IPS-20b (cell line): ENCODE data around the gene PER1.
A peak's percentile ranks its signal among the peaks of the same experiment; 100 is the strongest.

ENCODE experiments used
- H3K27ac ChIP-seq: one replicate; pipeline ENCODE4 v1.5.1; 2013; ENCODE audit warnings: low read length
- H3K27me3 ChIP-seq: 2 replicates; pipeline ENCODE4 v1.6.1; 2013; ENCODE audit warnings: mild to moderate bottlenecking, low read length, inconsistent platforms; ENCODE audit not compliant: insufficient read depth
- H3K36me3 ChIP-seq: 2 replicates; pipeline ENCODE4 v1.6.1; 2013; ENCODE audit warnings: low read depth, mild to moderate bottlenecking, inconsistent platforms, low read length, moderate library complexity; ENCODE audit not compliant: insufficient read depth
- H3K4me1 ChIP-seq: 2 replicates; pipeline ENCODE4 v1.6.1; 2013; ENCODE audit warnings: mild to moderate bottlenecking, control low read depth, inconsistent platforms, low read length, moderate library complexity; ENCODE audit not compliant: insufficient read depth
- H3K4me3 ChIP-seq: 2 replicates; pipeline ENCODE4 v1.5.1; 2013; ENCODE audit warnings: mild to moderate bottlenecking, low read length, inconsistent platforms
- H3K9ac ChIP-seq: 2 replicates; pipeline ENCODE4 v1.6.1; 2013; ENCODE audit warnings: low read depth, mild to moderate bottlenecking, inconsistent platforms, low read length, moderate library complexity
- H3K9me3 ChIP-seq: 2 replicates; pipeline ENCODE4 v1.6.1; 2013; ENCODE audit warnings: mild to moderate bottlenecking, low read depth, low read length, inconsistent platforms; ENCODE audit not compliant: insufficient read depth

PER1 gene

GRCh38 chr17:8163978-8164814, 12.0 kb upstream of the PER1 start:
- Histone ChIP-seq H3K9ac (peak overlapping the region; percentile 99; the same call in 1 of the 2 replicates), H3K27ac (peak overlapping the region; percentile 99)

DNA sequence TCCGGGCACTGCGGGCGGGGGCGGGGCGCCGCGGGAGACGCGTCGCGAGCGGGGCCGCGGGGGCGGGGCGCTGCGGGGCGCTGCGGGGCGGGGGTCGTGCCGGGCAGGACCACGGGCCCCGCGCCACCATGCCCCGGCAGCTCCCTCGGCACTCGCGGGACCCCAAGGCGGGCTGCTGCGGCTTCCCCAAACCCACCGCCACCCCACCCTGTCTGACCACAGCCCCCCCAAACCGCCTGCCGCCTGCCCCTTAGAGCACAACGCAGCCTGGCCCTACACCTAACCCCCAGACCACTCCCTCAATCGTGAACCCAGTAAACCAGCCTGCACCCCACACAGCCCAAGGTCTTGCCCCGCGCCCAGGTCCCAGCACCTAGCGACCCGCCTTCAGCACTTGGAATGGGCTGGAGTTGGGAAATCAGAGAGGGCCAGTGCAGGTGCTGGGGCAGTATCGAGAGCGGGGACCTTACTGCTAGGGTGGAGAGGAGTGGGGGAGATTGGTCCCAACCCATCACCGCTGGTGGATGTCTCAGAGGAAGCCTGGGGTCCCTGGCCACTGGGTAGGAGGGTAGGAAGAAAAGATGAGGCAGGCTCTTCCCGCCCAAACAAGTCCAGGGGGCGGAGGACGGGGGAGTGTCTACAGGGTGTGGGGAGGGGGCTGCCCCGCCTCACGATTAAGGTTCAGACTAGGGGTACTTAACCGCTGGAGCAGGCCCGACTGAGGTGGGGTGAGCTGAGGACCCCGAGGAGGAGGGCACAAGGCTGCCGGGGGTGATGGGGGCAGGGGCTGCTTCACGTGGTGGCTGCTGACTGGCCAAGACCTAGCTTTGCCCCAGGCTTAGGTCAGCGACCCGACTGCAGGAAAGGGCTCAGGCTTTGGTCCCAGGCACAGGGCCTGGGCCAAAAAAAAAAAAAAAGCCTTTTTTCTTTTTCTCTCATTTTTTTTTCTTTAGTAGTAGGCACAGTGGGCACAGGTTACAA, 11.1 kb upstream of the PER1 start:
- Histone ChIP-seq H3K36me3 (peaks cover 22% of the 10 kb centered on the region), H3K4me1 (peaks cover 20% of the 10 kb centered on the region), H3K4me3 (peak overlapping the region; percentile 84), H3K27ac (peak overlapping the region; percentile 99), H3K9me3 (no peaks in the 10 kb centered on the region), H3K27me3 (no peaks in the 10 kb centered on the region), H3K9ac (peak overlapping the region; percentile 99)

More at GRCh38 chr17:8163978-8164814, 12.0 kb upstream of the PER1 start:
- Histone ChIP-seq H3K4me1 (peaks cover 20% of the 10 kb centered on the region), H3K27me3 (no peaks in the 10 kb centered on the region), H3K4me3 (peak overlapping the region; percentile 84; the same call in 1 of the 2 replicates), H3K9me3 (no peaks in the 10 kb centered on the region), H3K36me3 (peaks cover 22% of the 10 kb centered on the region)

DNA sequence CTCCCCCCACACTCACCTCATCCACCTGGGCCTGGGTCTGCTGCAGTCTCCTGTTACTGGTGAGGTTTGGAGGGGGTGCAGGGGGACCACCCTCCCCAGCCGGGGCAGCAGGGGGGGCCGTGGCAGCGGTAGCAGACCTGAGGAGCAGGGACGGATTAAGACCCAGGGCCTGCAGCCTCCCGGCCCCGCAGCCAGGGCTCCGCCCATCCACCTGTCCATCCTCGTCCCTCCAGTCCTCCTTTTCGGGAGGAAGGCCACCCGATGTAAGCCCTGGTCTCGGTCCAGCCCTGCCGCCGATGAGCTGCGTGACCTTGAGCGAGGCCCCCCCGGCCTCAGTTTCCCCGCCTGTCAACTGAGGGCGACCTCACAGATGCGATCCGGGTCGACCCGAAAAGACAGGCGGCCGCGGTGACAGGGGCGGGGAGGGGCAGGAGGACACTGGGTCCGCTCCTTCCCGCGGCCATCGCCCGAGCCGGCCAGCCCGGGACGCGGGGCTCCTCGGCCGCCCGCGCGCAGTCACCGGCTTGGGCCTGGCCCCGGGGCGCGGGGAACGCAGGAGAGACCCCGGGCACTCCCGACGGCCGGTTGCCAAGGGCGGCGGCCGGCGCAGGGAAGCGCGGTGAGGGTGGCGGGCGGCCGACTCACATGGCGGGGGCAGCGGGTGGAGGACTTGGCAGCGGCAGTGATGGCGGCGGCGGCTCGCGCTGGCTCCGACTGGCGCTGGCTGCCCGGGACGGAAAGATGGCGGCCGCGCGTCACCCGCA, 10.2 kb upstream of the PER1 start, which contains the start of gene VAMP2:
VAMP2 (minus strand) TSS at position 716 of the 764 bp plus-strand sequence; CDS start at position 647, 69 bp downstream.
- Histone ChIP-seq H3K9ac (peak within 1 kb of the TSS; percentile 99), H3K4me3 (peak within 1 kb of the TSS; percentile 84), H3K9me3 (no peaks in the 10 kb centered on the region), H3K4me1 (peaks cover 20% of the 10 kb centered on the region), H3K36me3 (peaks cover 22% of the 10 kb centered on the region), H3K27ac (peak within 1 kb of the TSS; percentile 99), H3K27me3 (no peaks in the 10 kb centered on the region)

- peaks cover 22% of the 10 kb centered on the region for H3K36me3 ChIP-seq
- H3K4me1 ChIP-seq: peaks cover 20% of the 10 kb centered on the region
- peak overlapping the region; percentile 87 for H3K9ac ChIP-seq
- no peaks in the 10 kb centered on the region for H3K9me3 ChIP-seq
- no peaks in the 10 kb centered on the region for H3K27me3 ChIP-seq
- peak overlapping the region; percentile 57 for H3K27ac ChIP-seq
- peak overlapping the region; percentile 83 for H3K4me3 ChIP-seq
These were observed 9.4 kb upstream of the PER1 start for GRCh38 chr17:8161289-8162232.

GRCh38 chr17:8160741-8161221, 8.6 kb upstream of the PER1 start:
- Histone ChIP-seq H3K9me3 (no peaks in the 10 kb centered on the region), H3K4me1 (peaks cover 20% of the 10 kb centered on the region), H3K4me3 (no peak overlapping the region), H3K9ac (no peak overlapping the region; the same call in 1 of the 2 replicates), H3K36me3 (peaks cover 22% of the 10 kb centered on the region), H3K27me3 (no peaks in the 10 kb centered on the region), H3K27ac (no peak overlapping the region)

GRCh38 chr17:8160224-8160577, 8.0 kb upstream of the PER1 start:
- Histone ChIP-seq H3K27me3 (no peaks in the 10 kb centered on the region), H3K9me3 (no peaks in the 10 kb centered on the region), H3K4me1 (peaks cover 25% of the 10 kb centered on the region), H3K9ac (no peak overlapping the region), H3K27ac (no peak overlapping the region), H3K4me3 (no peak overlapping the region), H3K36me3 (peaks cover 22% of the 10 kb centered on the region)

- Histone ChIP-seq H3K4me3 (no peak overlapping the region), H3K27ac (no peak overlapping the region), H3K9ac (no peak overlapping the region), H3K9me3 (no peaks in the 10 kb centered on the region), H3K36me3 (peaks cover 22% of the 10 kb centered on the region), H3K27me3 (no peaks in the 10 kb centered on the region), H3K4me1 (peaks cover 24% of the 10 kb centered on the region)
These were observed 7.4 kb upstream of the PER1 start for GRCh38 chr17:8159459-8160223.

DNA sequence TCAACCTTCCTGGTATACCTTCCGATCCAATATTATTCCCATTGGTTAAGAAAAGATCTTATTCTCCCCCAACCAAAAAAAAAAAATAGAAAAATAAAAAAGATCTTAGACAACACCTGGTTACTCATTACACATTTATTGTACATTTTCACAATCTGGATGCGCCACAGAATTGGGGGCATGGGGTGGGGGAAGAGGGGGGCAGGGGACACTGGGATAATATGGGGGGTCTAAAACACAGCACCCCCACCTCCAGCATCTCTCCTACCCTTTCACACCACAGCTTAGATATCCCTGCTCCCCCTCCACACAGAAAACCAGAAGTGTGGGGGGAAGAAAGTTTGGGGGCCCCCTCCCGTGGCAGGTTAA, 6.8 kb upstream of the PER1 start:
- no peak overlapping the region for H3K9ac ChIP-seq
- H3K27me3 ChIP-seq: no peaks in the 10 kb centered on the region
- H3K4me3 ChIP-seq: no peak overlapping the region
- peaks cover 21% of the 10 kb centered on the region for H3K4me1 ChIP-seq
- H3K27ac ChIP-seq: no peak overlapping the region
- H3K9me3 ChIP-seq: no peaks in the 10 kb centered on the region
- peaks cover 22% of the 10 kb centered on the region for H3K36me3 ChIP-seq

- H3K27ac ChIP-seq: no peak overlapping the region
- H3K4me1 ChIP-seq: peaks cover 17% of the 10 kb centered on the region
- no peaks in the 10 kb centered on the region for H3K27me3 ChIP-seq
- H3K4me3 ChIP-seq: no peak overlapping the region
- H3K9me3 ChIP-seq: no peaks in the 10 kb centered on the region
- peaks cover 22% of the 10 kb centered on the region for H3K36me3 ChIP-seq
- H3K9ac ChIP-seq: no peak overlapping the region
These were observed 6.2 kb upstream of the PER1 start for GRCh38 chr17:8158267-8159031.
